Colonic mucosa (tissue), 4 donors: ENCODE measurements around the gene GPR61. TPM values are rescaled to one million over a fixed set of nuclear protein-coding genes. Genes with fewer than 3 reads are reported as not detected.
A peak's percentile ranks its signal among the peaks of the same experiment; 100 is the strongest.

ENCODE experiments used
- DNase-seq: peaks from one replicate; pipeline ENCODE4 v3.0.0-alpha.2; 2020
- H3K27ac ChIP-seq: fragments of 200-600 bp; one replicate; pipeline ENCODE4 v1.8.0; 2021
- H3K27me3 ChIP-seq: fragments of 200-600 bp; one replicate; pipeline ENCODE4 v1.8.0; 2021
- H3K36me3 ChIP-seq: fragments of 200-600 bp; one replicate; pipeline ENCODE4 v1.8.0; 2021
- H3K4me1 ChIP-seq: fragments of 200-600 bp; one replicate; pipeline ENCODE4 v1.8.0; 2021; ENCODE audit warnings: mild to moderate bottlenecking
- H3K4me3 ChIP-seq: fragments of 200-600 bp; one replicate; pipeline ENCODE4 v1.8.0; 2021
- H3K9ac ChIP-seq, 2 donors: one replicate each; pipeline ENCODE4 v1.7.0; 2013; ENCODE audit warnings: control low read depth in 2 of 2, low read depth in 2 of 2, low read length in 2 of 2
- H3K9me3 ChIP-seq: fragments of 200-600 bp; one replicate; pipeline ENCODE4 v1.8.0; 2021
- intact Hi-C: fragments of 100-400 bp; cut with DNase I; formaldehyde crosslinking; loops from one replicate; pipeline ENCODE4 v1.14.1; 2022
- total RNA-seq, 2 donors: library from RNA; stranded (reverse); fragmentation: NEBNext Ultra II Directional in 1 of 2; extraction: Animal tissue kit (Norgen Biotek cat#: 25700) in 1 of 2; gene quantifications; one replicate each; pipeline ENCODE4 v1.2.1, GENCODE V29; 2021
- TF ChIP-seq, protein P1 (sequence below): fragments of 200-600 bp; IDR thresholded peaks from one replicate; pipeline ENCODE4 v1.8.0; 2022; ENCODE audit warnings: antibody characterized with exemption, mild to moderate bottlenecking
- donor health status: healthy.
- donor health status: DM: no; HTN: no; CAD: no.
- donor health status: DM: no; HTN: no; CAD: no.

The GPR61 gene
- total RNA-seq, 2 donors from 2014 or later: not detected

DNA sequence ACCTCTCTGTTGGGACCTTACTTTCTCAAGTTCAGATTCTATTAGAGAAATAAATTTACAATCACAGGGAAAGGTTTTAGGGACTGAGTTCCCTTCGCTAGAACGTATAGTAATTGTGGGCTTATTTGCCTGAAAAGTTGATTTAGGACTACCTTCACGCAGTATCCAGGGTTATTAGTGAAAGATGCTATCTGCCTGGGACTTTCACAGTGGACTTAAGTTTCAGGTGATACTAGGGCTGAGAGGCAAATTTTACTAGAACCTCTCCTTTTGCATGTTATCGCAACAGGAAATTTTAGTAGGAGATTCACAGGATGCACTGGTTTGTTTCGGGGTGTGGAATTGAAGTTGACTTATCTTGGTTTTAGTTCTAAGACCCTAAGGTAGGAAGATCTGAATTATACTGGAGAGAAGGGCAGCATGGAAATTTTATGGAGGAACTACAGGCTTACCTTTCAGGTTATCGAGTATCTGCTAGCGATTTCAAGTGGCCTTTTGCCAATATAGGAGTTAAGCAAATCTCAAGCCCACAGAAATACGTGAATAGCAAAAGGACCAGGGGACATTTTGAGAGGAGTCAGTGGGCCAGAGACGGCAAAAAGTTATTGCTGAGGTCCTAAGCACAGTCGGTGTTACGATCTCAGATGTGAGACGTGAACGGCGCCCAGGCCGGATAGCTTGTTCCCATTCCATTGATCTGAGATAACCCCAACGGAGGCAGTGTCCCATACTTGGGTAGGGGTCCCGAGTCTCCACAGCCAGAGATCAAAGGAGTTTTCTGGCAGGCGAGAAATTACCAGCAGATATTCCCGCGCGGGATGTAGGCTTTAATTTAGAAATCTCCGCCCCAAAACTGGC is 8.0 kb downstream of the GPR61 start:
- peak; percentile 52 for DNase-seq
- H3K27ac ChIP-seq: peak overlapping the region; percentile 93
- H3K9me3 ChIP-seq: no peaks in the 10 kb centered on the region
- TF ChIP-seq, protein P1, sequence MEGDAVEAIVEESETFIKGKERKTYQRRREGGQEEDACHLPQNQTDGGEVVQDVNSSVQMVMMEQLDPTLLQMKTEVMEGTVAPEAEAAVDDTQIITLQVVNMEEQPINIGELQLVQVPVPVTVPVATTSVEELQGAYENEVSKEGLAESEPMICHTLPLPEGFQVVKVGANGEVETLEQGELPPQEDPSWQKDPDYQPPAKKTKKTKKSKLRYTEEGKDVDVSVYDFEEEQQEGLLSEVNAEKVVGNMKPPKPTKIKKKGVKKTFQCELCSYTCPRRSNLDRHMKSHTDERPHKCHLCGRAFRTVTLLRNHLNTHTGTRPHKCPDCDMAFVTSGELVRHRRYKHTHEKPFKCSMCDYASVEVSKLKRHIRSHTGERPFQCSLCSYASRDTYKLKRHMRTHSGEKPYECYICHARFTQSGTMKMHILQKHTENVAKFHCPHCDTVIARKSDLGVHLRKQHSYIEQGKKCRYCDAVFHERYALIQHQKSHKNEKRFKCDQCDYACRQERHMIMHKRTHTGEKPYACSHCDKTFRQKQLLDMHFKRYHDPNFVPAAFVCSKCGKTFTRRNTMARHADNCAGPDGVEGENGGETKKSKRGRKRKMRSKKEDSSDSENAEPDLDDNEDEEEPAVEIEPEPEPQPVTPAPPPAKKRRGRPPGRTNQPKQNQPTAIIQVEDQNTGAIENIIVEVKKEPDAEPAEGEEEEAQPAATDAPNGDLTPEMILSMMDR: no peak
- peak overlapping the region; percentile 82 to 92 for H3K9ac ChIP-seq
- intact Hi-C loops: loop anchor here (10.0 kb wide), 1 partner anchor 437 kb away; the partner anchor contains the start of gene AHCYL1
- H3K27me3 ChIP-seq: no peaks in the 10 kb centered on the region
- H3K4me1 ChIP-seq: peaks cover 7% of the 10 kb centered on the region
- H3K36me3 ChIP-seq: no peaks in the 10 kb centered on the region
- peak overlapping the region; percentile 75 for H3K4me3 ChIP-seq

GRCh38 chr1:109548321-109549267 is 8.9 kb downstream of the GPR61 start, which contains the start of gene GNAI3:
TSS of gene GNAI3 (plus strand) at chr1:109548615. CDS start at chr1:109548721, 106 bp downstream.
- Histone ChIP-seq H3K36me3 (no peaks in the 10 kb centered on the region), H3K9me3 (no peaks in the 10 kb centered on the region), H3K9ac (peak within 1 kb of the TSS; percentile 82 to 92), H3K4me3 (peak within 1 kb of the TSS; percentile 75), H3K4me1 (peaks cover 7% of the 10 kb centered on the region), H3K27me3 (no peaks in the 10 kb centered on the region), H3K27ac (peak within 1 kb of the TSS; percentile 93)
- intact Hi-C loops: loop anchor here (10.0 kb wide), 1 partner anchor 436 kb away; the partner anchor contains the start of gene AHCYL1
- DNase-seq: peak; percentile 99
- TF ChIP-seq, protein P1: no peak

GRCh38 chr1:109556563-109556962 is 16.9 kb downstream of the GPR61 start:
- H3K4me1 ChIP-seq: no peaks in the 10 kb centered on the region
- intact Hi-C loops: no loop called here

DNA sequence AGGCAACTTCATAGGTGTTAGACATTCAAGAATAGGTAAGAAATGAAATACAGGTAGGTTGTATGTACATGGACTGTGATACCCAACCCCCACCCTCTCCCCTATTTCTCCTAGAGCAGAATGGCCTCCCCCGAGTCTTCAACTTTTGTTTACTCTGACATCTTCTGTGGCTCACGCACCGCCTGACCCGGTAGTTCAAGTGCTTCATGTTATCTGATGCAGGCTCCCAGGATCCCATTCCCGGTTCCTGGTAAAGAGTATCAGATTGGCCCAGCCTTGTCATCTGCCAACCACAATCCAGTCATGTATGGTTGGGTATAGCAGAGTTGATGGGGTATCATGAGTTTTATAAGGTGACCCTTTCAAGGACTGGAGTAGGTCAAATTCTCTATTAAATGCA is 17.8 kb downstream of the GPR61 start:
- intact Hi-C loops: no loop called here
- Histone ChIP-seq H3K4me3 (no peak overlapping the region), H3K36me3 (no peaks in the 10 kb centered on the region), H3K27me3 (no peaks in the 10 kb centered on the region), H3K4me1 (no peaks in the 10 kb centered on the region), H3K9ac (no peak overlapping the region), H3K9me3 (no peaks in the 10 kb centered on the region), H3K27ac (no peak overlapping the region)
- TF ChIP-seq, protein P1: no peak
- DNase-seq: no peak

More at GRCh38 chr1:109556563-109556962, 16.9 kb downstream of the GPR61 start:
- Histone ChIP-seq H3K9me3 (no peaks in the 10 kb centered on the region), H3K36me3 (no peaks in the 10 kb centered on the region), H3K27ac (no peak overlapping the region), H3K4me3 (no peak overlapping the region), H3K27me3 (no peaks in the 10 kb centered on the region), H3K9ac (no peak overlapping the region)
- TF ChIP-seq, protein P1: no peak
- DNase-seq: no peak

DNA sequence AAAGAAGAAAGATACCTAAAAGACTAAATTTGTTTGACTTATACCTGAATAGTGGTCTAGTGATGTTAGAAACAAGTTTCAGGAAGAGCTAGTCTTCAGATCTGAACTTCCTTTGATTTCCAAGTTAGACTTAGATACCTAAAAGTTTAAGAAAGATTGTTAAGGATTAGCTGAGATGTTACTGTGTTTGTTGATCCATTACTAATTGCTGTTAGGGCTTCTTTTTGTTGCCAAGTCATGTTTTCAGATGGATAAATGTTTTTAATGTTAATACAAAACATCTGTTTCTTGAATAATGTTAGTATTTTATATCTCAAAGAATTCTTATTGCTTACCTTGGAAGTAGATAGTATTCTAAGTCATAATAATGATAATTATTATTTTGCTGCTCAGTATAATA is 20.3 kb downstream of the GPR61 start:
- Histone ChIP-seq H3K9me3 (no peaks in the 10 kb centered on the region), H3K27ac (no peak overlapping the region), H3K4me1 (no peaks in the 10 kb centered on the region), H3K27me3 (no peaks in the 10 kb centered on the region), H3K9ac (no peak overlapping the region), H3K36me3 (no peaks in the 10 kb centered on the region), H3K4me3 (no peak overlapping the region)
- DNase-seq: no peak
- intact Hi-C loops: no loop called here
- TF ChIP-seq, protein P1: no peak
